Measurements from ENCODE around the gene UBE2J2.

UBE2J2 gene

GRCh38 chr1:1309251-1310108 lies 35.8 kb upstream of the UBE2J2 start:
- no peak for DNase-seq

DNA sequence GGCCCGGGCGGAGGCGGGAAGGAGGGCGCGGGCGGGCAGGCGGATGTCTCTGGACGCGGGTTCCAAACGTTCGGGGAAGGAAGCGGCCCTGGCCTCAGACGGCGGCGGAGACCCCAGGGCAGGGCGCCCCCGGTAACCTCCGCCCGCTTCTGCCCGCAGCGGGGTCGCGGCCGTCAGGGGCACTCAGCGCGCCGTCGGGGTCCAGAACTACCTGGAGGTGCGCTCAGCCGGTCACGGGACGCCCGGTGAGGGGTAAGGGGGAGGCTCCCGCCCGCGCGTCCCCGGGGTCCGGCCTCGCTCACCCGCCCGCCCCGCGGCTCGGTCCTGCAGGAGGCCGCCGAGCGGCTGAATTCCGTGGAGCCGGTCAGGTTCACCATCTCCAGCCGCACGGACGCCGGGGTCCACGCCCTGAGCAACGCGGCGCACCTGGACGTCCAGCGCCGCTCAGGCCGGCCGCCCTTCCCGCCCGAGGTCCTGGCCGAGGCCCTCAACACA lies 35.1 kb upstream of the UBE2J2 start:
- no peak for DNase-seq

GRCh38 chr1:1307923-1308755 lies 34.5 kb upstream of the UBE2J2 start, which contains the start of the genes ACAP3 and PUSL1:
Gene ACAP3, minus strand, starts transcription at chr1:1307930. Its CDS starts 115 bp downstream, at chr1:1307815.
Gene PUSL1, plus strand, starts transcription at chr1:1308597. Its CDS starts 47 bp downstream, at chr1:1308644.
- DNase-seq, result no peak

DNA sequence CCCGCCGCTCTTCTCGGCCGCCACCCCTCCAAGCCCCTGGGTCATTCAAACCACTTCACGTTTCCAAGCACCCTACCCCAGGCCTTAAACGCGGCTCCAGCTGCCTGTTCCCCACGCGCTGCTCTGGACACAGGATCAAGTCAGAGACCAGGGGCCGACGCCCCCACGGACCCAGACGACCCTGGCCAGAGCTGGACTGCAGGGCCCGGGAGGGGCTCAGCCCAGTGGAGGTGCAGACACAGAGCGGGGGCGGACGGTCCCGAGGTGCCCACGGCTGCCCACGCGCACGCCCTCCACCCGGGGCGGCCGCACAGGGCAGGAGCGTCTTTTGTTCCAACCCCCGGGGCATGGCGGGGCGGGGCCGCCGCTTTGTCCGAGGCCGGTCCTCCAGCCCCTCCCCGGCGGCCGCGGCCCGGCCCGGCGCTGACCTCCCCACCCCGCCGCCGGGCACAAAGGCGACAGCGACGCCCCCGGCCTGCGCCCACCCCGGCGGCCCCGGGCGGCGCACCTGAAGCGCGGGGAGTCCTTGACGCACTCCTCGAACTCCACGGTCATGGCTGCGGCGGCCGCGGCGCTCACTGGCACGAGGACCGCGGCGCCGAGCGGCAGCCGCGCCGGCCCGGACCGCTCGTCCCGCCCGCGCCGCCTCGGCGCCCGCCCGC lies 33.7 kb upstream of the UBE2J2 start:
- DNase-seq, result no peak

DNA sequence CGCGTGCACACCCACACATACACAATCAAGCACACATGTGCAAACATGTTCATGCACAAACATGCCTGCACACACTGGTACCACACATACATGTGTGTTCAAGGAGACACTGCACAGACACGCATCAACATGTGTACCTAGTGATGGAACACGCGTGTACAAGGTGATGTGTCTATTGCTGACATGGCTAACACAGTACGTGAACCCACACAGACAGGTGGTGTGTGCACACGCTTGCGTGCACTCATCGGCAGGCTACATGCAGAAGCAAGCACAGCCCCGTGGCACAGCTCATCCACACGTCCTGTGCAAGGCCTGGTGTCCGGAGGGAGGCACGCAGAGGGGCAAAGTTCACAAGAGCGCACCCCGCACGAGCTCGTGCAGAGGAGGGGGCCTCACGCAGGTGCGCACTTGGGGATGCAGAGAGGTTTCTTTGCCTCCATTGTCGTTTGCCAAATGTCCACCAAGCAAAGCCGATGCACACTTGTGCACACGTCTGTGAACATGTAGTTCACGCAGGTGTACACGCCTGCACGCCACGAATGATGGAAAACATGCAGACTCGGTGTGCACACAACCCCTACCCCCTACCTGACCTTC lies 33.1 kb upstream of the UBE2J2 start:
- no peak for DNase-seq

- no peak for DNase-seq
Observed at GRCh38 chr1:1306070-1306660, 32.5 kb upstream of the UBE2J2 start.

- DNase-seq, result no peak
Observed at GRCh38 chr1:1305300-1306069, 31.8 kb upstream of the UBE2J2 start.

DNA sequence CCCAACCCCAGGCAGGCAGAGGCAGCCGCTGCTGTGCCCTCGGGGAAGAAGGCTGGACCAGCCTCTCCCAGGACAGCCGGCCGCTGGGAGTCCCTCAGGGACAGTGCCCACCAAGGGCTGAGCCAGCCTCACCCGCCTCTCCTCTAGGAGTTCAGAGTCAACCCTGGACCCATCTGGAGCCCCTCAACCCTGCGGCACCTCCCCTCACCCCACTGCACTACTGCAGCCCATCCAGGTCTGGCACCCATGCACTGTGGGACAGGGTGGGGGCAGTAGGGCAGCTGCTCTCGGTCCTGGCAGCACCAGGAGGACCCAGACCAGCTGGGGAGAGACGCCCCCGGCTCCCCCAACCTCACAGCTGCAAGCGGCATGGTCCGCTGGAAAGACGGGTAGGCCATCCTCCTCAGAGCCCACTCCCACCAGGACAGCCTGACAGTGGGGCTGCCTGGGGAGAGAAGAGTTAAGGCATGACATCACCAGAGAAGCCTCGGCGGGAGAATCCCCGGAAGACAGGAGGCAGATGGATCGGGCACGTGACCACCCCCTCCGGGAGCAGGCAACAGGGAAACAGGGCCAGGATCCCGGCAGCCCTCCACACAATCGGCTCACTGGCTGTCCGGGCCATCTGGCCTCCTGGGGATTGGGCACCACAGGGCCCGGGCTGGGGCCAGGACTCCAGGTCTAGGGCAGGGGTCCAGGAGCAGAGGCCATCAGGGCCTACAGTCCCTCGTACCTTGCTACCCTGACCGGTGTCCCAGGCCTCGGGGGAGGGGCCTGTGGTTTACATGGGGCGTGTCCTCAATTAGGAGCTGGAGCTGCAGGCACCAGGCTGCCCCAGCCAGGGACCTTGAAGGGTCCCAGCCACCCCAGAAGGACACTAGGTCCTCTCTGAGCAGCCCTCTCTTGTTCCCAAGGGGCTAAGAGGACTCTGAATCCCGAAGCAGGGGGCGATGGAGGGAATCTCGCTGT lies 31.0 kb upstream of the UBE2J2 start:
- no peak for DNase-seq

GRCh38 chr1:1303736-1304135 lies 30.1 kb upstream of the UBE2J2 start:
- no peak for DNase-seq

- no peak for DNase-seq
Observed at GRCh38 chr1:1302951-1303509, 29.4 kb upstream of the UBE2J2 start.

DNA sequence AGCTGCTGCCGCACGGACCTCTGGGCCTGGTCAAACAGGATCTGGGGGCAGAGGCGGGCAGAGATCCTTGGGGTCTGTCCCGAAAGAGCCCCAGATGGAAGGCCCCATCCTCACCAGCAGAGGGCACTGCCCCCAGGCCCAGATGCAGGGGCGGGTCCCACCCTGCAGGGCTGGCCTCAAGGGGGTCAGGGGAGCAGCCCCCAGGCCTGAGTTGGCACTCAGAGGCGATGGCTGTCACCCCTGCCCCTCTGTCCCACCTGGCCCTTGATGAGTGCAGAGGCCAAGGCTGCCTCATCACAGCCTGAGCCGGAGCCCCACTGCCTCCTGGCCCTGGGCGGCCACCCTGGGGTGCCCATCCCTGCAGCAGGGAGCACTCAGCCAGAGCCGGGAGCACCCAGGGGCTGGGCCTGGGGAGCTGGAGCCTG lies 28.4 kb upstream of the UBE2J2 start:
- no peak for DNase-seq

DNA sequence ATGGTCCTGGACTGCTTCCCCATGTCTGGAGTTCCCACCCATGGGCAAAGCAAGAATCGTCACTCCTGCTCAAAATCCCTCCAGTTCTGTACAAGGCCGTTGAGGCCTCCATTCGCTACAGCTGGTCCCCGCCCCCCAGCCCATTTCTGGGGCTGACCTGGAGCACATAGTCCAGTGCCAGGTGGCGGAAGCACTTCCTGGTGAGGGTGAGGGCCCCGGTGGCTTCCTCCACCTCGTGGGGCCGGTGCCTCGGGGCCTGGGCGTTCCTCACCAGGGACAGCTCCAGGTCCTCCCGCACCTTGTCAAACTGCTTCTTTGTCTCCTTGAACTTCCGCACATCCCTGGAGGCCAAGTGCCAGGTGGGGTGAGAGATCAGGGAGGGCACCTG lies 26.7 kb upstream of the UBE2J2 start:
- no peak for DNase-seq

GRCh38 chr1:1299686-1300351 lies 26.2 kb upstream of the UBE2J2 start:
- no peak for DNase-seq

DNA sequence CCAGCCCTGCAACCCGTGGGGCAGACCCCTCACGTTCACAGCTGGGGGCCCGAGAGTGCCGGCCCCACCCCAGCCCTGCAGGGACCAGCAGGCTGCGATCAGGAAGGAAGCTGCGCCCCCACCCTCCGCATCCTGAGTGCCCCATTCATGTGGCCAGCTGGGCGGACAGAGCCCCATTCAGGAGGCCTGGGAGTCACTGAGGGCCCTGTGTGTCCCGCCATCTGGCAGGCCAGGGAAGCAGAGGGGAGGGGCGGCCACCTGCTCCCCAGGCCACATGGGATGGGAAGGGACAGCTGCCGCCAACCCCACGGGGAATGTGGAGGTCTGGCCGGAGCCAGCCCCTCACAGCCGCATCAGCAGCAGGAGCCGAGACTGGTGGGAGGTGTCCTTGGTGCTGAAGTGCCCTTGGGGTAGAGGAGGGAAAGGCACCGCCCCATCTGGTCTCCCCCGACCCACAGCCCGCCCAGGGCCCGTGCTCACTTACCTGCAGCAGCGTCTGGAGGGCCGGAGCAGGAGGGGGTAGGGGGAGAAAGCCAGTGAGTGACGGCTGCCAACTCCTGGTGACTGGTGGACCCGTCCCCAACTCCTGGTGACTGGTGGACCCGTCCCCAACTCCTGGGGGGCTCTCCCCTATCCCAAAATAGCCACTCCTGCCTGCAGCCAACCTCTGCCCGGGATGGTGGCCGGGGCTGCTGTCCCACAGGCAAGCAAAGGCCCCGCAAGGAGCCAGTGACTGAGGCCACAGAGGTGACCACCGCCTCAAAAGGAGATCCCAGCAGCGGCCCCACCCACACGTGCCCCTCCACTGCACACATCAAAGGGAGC lies 25.4 kb upstream of the UBE2J2 start:
- DNase-seq, result no peak

GRCh38 chr1:1297802-1298424 lies 24.3 kb upstream of the UBE2J2 start:
- DNase-seq, result no peak

DNA sequence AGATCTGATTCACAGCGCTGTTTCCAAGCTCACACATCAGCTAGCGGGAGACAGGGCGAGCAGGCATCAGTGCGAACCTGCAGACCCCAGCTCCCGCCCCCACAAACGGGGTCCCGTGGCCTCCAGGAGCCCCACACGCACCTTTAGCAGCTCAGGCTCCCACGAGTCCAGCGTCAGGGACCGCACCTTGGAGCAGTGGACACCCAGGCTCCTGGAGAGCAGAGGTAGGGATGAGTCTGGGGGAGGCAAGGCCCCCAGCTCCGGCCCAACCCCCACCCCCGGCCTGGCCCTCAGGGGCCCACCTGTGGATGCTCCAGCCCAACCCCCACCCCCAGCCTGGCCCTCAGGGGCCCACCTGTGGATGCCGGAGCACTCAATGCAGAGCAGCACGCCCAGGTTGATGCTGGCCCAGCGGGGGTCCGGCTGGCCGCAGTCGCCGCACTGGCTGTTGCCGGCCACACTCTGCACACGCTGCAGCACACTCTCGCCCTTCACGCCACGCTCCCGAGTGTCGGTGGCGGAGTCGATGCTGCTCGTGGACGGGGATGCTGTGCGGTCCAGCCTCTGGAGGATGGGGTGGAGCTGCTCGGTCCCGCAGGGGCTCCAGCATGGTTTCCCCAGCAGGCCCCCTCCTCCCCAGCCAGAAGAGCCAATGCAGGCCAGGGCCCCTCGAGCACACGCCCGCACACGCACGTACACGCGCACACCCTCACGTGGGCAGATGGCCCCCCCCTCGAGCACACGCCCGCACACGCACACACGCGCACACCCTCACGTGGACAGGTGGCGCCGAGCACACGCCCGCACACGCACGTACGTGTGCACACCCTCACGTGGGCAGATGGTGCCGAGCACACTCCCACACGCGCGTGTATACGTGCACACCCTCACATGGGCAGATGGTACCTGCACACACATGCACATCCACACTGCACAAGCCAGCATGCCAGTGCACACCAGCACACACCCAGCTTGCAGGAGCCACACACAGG lies 22.7 kb upstream of the UBE2J2 start:
- DNase-seq, result no peak

Data from cortex of kidney (tissue), 1 donor.